ENCODE results near the gene PACSIN2. TPM values are rescaled to one million over a fixed set of nuclear protein-coding genes. Genes with fewer than 3 reads are reported as not detected.

Gene PACSIN2
- total RNA-seq, 1 experiment from 2014 or later = 60.2 TPM

- no TSS peak for BruUV-seq (replicated peaks)
- no peak overlapping the region for H3K27ac ChIP-seq (ENCODE audit: low read length)
- no peak for TF ChIP-seq SIN3A (IDR thresholded peaks at IDR 0.05; ENCODE audit: borderline replicate concordance, insufficient read depth, low read depth, low read length)
- no peak for TF ChIP-seq TCF7L2 (IDR thresholded peaks at IDR 0.05; ENCODE audit: low read depth, low read length)
- no peak for TF ChIP-seq POLR2AphosphoS5 (IDR thresholded peaks at IDR 0.05; ENCODE audit: low read depth, low read length)
- TF ChIP-seq CTCF (IDR thresholded peaks at IDR 0.05) = no peak
- TF ChIP-seq REST (IDR thresholded peaks at IDR 0.05; ENCODE audit: insufficient read depth in 1 of 2, low read depth in 2 of 2, low read length in 1 of 2) = no peak
- peaks cover 32% of the 10 kb centered on the region for H3K4me1 ChIP-seq (ENCODE audit: control insufficient read depth, insufficient read depth, low read length)
- no peaks in the 10 kb centered on the region for H3K27me3 ChIP-seq (ENCODE audit: control insufficient read depth, insufficient read depth, low read length)
- POLR2A ChIA-PET = no interaction called here
- CTCF ChIA-PET = no interaction called here
- DNase-seq (ENCODE audit: low read depth, low spot score) (no peak), ATAC-seq (no peak)
- no peaks in the 10 kb centered on the region; the same call in 1 of the 2 replicates for H3K36me3 ChIP-seq (ENCODE audit: control insufficient read depth, insufficient read depth, low read length)
- intact Hi-C loops (cut with micrococcal nuclease; ENCODE audit: unreplicated experiment) (no loop called here), in situ Hi-C loops (cut with HindIII; ENCODE audit: low pct_unique_long_range_greater_than_20kb, low sequenced_read_pairs) (no loop called here)
- no peaks in the 10 kb centered on the region for H3K9me3 ChIP-seq (ENCODE audit: control insufficient read depth, insufficient read depth, low read depth, low read length)
- no peak overlapping the region for H3K4me3 ChIP-seq (ENCODE audit: low read depth in 2 of 2, low read length in 2 of 2)
Measured at GRCh38 chr22:42929838-42930155, 85.2 kb downstream of the PACSIN2 start.

- POLR2A ChIA-PET = no interaction called here
- Histone ChIP-seq H3K9me3 (ENCODE audit: control insufficient read depth, insufficient read depth, low read depth, low read length) (no peaks in the 10 kb centered on the region), H3K27ac (ENCODE audit: low read length) (no peak overlapping the region), H3K4me1 (ENCODE audit: control insufficient read depth, insufficient read depth, low read length) (peaks cover 29% of the 10 kb centered on the region), H3K4me3 (ENCODE audit: low read depth in 2 of 2, low read length in 2 of 2) (no peak overlapping the region), H3K27me3 (ENCODE audit: control insufficient read depth, insufficient read depth, low read length) (no peaks in the 10 kb centered on the region), H3K36me3 (ENCODE audit: control insufficient read depth, insufficient read depth, low read length) (no peaks in the 10 kb centered on the region; the same call in 1 of the 2 replicates)
- ATAC-seq = no peak
- intact Hi-C loops (cut with micrococcal nuclease; ENCODE audit: unreplicated experiment) = no loop called here
- no TSS peak for BruUV-seq (replicated peaks)
- in situ Hi-C loops (cut with HindIII; ENCODE audit: low pct_unique_long_range_greater_than_20kb, low sequenced_read_pairs) = no loop called here
- CTCF ChIA-PET = no interaction called here
- no peak for DNase-seq (ENCODE audit: low read depth, low spot score)
- no peak for TF ChIP-seq CTCF (IDR thresholded peaks at IDR 0.05)
- no peak for TF ChIP-seq TCF7L2 (IDR thresholded peaks at IDR 0.05; ENCODE audit: low read depth, low read length)
- no peak for TF ChIP-seq POLR2AphosphoS5 (IDR thresholded peaks at IDR 0.05; ENCODE audit: low read depth, low read length)
- TF ChIP-seq SIN3A (IDR thresholded peaks at IDR 0.05; ENCODE audit: borderline replicate concordance, insufficient read depth, low read depth, low read length) = no peak
- TF ChIP-seq REST (IDR thresholded peaks at IDR 0.05; ENCODE audit: insufficient read depth in 1 of 2, low read depth in 2 of 2, low read length in 1 of 2) = no peak
Measured at GRCh38 chr22:42928969-42929837, 85.7 kb downstream of the PACSIN2 start.
